Measurements from ENCODE around the gene LRG1.
A peak's percentile ranks its signal among the peaks of the same experiment; 100 is the strongest.

- TF ChIP-seq CTCF (IDR thresholded peaks at IDR 0.05; ENCODE audit: insufficient read depth, low read length) (peak; percentile 12), POLR2AphosphoS5 (IDR thresholded peaks at IDR 0.05; ENCODE audit: low read depth) (no peak)
Observed at GRCh38 chr19:4557144-4557970, 17.5 kb upstream of the LRG1 start.
